Kidney epithelial cell (primary cell): ENCODE measurements around the gene OR1M1. TPM values are rescaled to one million over a fixed set of nuclear protein-coding genes. Genes with fewer than 3 reads are reported as not detected.

Experiments
- DNase-seq: peaks from one replicate; pipeline ENCODE4 v3.0.0-alpha.2; 2010; ENCODE audit warnings: low read depth
- H3K27me3 ChIP-seq: 2 replicates; pipeline ENCODE4 v1.6.0; 2011; ENCODE audit warnings: low read length; ENCODE audit not compliant: control insufficient read depth, insufficient read depth
- H3K36me3 ChIP-seq: 2 replicates; pipeline ENCODE4 v1.5.1; 2011; ENCODE audit warnings: low read length; ENCODE audit not compliant: control insufficient read depth, insufficient read depth
- H3K4me3 ChIP-seq: 2 replicates; pipeline ENCODE4 v1.5.1; 2011; ENCODE audit warnings: low read depth, mild to moderate bottlenecking, control low read depth, low read length
- total RNA-seq: library from RNA; depleted of rRNA; stranded (reverse); fragments of >200 nt; gene quantifications from 2 replicates; pipeline ENCODE4 v1.2.3, GENCODE V29; 2015
- TF ChIP-seq, protein P1 (sequence below): IDR thresholded peaks from 2 replicates; pipeline ENCODE4 v1.5.1; 2011; ENCODE audit warnings: mild to moderate bottlenecking, moderate library complexity, low read length, control low read depth, inconsistent platforms; ENCODE audit not compliant: insufficient read depth, poor library complexity, severe bottlenecking

Gene OR1M1, protein sequence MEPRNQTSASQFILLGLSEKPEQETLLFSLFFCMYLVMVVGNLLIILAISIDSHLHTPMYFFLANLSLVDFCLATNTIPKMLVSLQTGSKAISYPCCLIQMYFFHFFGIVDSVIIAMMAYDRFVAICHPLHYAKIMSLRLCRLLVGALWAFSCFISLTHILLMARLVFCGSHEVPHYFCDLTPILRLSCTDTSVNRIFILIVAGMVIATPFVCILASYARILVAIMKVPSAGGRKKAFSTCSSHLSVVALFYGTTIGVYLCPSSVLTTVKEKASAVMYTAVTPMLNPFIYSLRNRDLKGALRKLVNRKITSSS
- total RNA-seq = not detected in 2 replicates

DNA sequence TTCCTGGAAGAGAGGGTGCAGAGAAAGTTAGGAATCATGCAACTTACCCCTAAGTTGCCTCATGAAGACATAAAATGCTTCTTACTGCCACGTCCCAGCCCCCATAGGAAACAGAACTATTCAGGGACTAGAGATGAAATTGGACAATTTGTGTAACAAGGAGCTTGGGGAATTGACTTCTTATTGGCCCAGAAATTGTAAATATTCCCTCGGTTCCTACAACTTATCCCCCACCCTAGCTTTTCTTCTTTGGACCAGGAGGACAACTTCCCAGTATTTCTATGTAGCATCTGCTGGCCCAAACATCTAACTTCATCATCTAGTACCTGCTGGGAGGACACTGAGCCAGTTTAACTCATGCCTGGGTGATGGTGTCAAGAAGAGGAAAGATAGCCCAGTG lies at the start of gene OR1M1:
OR1M1 (plus strand) TSS at position 301 of the 400 bp plus-strand sequence. CDS start 6,184 bp downstream, outside the sequence.
- no peak for DNase-seq
- Histone ChIP-seq H3K4me3 (no peak within 1 kb of the TSS), H3K27me3 (no peaks in the 10 kb centered on the region), H3K36me3 (no peaks in the 10 kb centered on the region)
- TF ChIP-seq, protein P1, sequence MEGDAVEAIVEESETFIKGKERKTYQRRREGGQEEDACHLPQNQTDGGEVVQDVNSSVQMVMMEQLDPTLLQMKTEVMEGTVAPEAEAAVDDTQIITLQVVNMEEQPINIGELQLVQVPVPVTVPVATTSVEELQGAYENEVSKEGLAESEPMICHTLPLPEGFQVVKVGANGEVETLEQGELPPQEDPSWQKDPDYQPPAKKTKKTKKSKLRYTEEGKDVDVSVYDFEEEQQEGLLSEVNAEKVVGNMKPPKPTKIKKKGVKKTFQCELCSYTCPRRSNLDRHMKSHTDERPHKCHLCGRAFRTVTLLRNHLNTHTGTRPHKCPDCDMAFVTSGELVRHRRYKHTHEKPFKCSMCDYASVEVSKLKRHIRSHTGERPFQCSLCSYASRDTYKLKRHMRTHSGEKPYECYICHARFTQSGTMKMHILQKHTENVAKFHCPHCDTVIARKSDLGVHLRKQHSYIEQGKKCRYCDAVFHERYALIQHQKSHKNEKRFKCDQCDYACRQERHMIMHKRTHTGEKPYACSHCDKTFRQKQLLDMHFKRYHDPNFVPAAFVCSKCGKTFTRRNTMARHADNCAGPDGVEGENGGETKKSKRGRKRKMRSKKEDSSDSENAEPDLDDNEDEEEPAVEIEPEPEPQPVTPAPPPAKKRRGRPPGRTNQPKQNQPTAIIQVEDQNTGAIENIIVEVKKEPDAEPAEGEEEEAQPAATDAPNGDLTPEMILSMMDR = no peak

DNA sequence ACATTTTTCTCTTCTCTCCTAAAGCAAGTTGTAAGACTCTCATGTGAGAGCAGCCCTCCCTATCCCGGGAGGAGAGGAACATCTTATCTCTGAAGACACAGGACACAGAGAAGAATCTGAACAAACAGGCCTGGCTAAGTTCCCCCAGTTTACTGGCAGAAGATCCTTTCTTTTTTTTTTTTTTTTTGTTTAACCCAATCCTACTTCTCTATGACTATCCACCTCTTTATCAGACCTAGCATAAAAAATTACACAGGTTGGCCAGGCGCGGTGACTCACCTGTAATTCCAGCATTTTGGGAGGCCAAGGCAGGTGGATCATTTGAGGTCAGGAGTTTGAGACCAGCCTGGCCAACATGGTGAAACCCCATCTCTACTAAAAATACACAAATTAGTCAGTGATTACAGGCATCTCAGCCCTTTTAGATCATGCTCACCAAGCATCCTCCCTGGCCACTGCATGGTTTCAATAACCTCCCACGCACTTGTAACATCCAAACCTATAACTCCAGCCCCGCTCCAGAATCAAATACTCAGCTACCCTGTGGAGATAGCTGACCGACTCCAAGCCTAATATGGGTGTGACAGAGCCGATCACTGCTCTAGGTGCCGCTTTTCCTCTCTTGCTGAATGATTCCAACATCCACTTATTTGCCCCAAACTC lies 49.3 kb upstream of the OR1M1 start:
- Histone ChIP-seq H3K4me3 (no peak overlapping the region), H3K27me3 (no peaks in the 10 kb centered on the region), H3K36me3 (no peaks in the 10 kb centered on the region)
- DNase-seq = no peak
- TF ChIP-seq, protein P1 = no peak

DNA sequence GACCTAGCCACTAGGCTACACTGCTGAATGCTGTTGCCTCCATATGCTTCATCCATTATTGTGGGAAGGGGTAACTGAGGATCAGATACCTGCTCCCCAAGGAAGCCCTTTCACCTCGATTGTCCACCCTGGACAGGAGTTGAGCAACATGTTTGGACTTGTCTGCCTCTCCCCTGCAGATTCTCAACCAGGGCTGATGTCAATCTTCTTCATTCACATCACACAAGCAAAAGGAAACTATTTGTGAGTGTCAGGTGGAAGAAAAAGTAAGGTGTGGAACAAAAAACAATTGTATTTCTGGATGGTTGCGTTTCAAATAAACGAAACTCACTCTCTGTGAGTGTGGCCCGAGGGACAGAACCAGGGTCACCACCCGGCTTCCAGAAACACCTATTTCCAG lies 47.1 kb upstream of the OR1M1 start:
- Histone ChIP-seq H3K4me3 (no peak overlapping the region), H3K27me3 (no peaks in the 10 kb centered on the region), H3K36me3 (no peaks in the 10 kb centered on the region)
- no peak for DNase-seq
- TF ChIP-seq, protein P1 = no peak

DNA sequence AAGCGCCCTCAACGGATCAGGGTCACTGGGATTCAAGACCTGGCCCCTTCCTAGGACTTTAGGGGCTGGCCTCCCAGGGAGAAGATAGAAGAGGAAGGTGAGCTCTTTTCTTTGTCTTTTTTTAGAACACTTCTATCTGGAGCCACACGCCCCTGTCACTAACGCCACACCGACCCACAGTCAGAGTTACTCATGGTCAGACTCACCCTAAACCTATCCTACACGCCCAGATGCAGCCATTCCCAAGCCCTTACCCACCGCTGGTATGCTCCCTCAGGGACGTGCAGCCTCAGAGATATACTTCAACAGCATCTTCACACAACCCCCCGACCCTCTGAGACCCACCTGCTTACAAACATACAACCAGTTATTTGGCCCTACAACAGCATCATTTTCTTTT lies 46.7 kb upstream of the OR1M1 start:
- no peaks in the 10 kb centered on the region for H3K27me3 ChIP-seq
- DNase-seq = no peak
- TF ChIP-seq, protein P1 = no peak
- no peak overlapping the region for H3K4me3 ChIP-seq
- no peaks in the 10 kb centered on the region for H3K36me3 ChIP-seq

DNA sequence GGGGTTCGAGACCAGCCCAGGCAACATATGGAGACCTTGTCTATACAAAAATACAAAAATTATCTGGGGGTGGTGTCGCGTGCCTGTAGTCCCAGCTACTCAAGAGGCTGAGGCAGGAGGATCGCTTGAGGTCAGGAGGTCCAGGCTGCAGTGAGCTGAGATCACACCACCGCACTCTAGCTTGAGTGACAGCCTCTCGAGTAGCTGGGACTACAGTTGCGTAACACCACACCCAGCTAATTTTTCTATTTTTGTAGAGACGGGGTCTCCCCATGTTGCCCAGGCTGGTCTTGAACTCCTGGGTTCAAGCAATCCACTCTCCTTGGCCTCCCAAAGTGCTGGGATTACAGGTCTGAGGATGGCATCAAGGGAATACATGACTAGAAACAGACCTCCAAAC lies 45.8 kb upstream of the OR1M1 start:
- Histone ChIP-seq H3K27me3 (no peaks in the 10 kb centered on the region), H3K4me3 (no peak overlapping the region), H3K36me3 (no peaks in the 10 kb centered on the region)
- TF ChIP-seq, protein P1 = no peak
- DNase-seq = no peak
